Left ventricle myocardium inferior (tissue), 1 donor: ENCODE measurements around the gene TPD52L2. TPM values are rescaled to one million over a fixed set of nuclear protein-coding genes. Genes with fewer than 3 reads are reported as not detected.

Source experiments
- DNase-seq: peaks from one replicate; pipeline ENCODE4 v3.0.0-alpha.2; 2020
- H3K27ac ChIP-seq: fragments of 200-600 bp; replicated peaks from 2 replicates; pipeline ENCODE4 v1.8.0; 2021
- H3K27me3 ChIP-seq: fragments of 200-600 bp; 2 replicates; pipeline ENCODE4 v1.8.0; 2021; ENCODE audit warnings: low read depth
- H3K36me3 ChIP-seq: fragments of 200-600 bp; 2 replicates; pipeline ENCODE4 v1.8.0; 2021
- H3K4me1 ChIP-seq: fragments of 200-600 bp; 2 replicates; pipeline ENCODE4 v1.8.0; 2021
- H3K4me3 ChIP-seq: fragments of 200-600 bp; 2 replicates; pipeline ENCODE4 v1.8.0; 2021; ENCODE audit warnings: mild to moderate bottlenecking, moderate library complexity
- H3K9me3 ChIP-seq: fragments of 200-600 bp; replicated peaks from 2 replicates; pipeline ENCODE4 v1.8.0; 2021
- CTCF ChIP-seq: fragments of 200-600 bp; IDR thresholded peaks from 2 replicates; pipeline ENCODE4 v1.8.0; 2021; ENCODE audit warnings: antibody characterized with exemption, mild to moderate bottlenecking, borderline replicate concordance
- intact Hi-C: fragments of 100-400 bp; cut with micrococcal nuclease; formaldehyde crosslinking; loops from one replicate; pipeline ENCODE4 v1.11.0; 2022
- total RNA-seq: library from RNA; stranded (reverse); fragmentation: NEBNext Ultra II Directional; extraction: Animal tissue kit (Norgen Biotek cat#: 25700); gene quantifications from one replicate; pipeline ENCODE4 v1.2.1, GENCODE V29; 2021
- donor health status: DM: no; HTN: yes; CAD: no; lungs with severe emphysema.

TPD52L2 gene
- total RNA-seq, 1 donor from 2014 or later, result 72.0 TPM

GRCh38 chr20:63836458-63837344, 28.4 kb upstream of the TPD52L2 start:
- peaks cover 39% of the 10 kb centered on the region for H3K4me1 ChIP-seq
- TF ChIP-seq CTCF, result no peak
- H3K4me3 ChIP-seq, result no peak overlapping the region
- intact Hi-C loops, result no loop called here
- no peaks in the 10 kb centered on the region for H3K9me3 ChIP-seq
- H3K36me3 ChIP-seq, result no peaks in the 10 kb centered on the region
- no peak for DNase-seq
- H3K27me3 ChIP-seq, result no peaks in the 10 kb centered on the region
- no peak overlapping the region for H3K27ac ChIP-seq

GRCh38 chr20:63837479-63837878, 27.6 kb upstream of the TPD52L2 start:
- no peak for DNase-seq
- intact Hi-C loops, result no loop called here
- Histone ChIP-seq H3K4me1 (peaks cover 31% of the 10 kb centered on the region), H3K4me3 (no peak overlapping the region), H3K36me3 (no peaks in the 10 kb centered on the region), H3K27me3 (no peaks in the 10 kb centered on the region), H3K9me3 (no peaks in the 10 kb centered on the region), H3K27ac (no peak overlapping the region)
- no peak for TF ChIP-seq CTCF

GRCh38 chr20:63839620-63840019, 25.4 kb upstream of the TPD52L2 start:
- H3K36me3 ChIP-seq, result no peaks in the 10 kb centered on the region
- intact Hi-C loops, result no loop called here
- no peak overlapping the region for H3K27ac ChIP-seq
- DNase-seq, result no peak
- H3K4me3 ChIP-seq, result no peak overlapping the region
- H3K4me1 ChIP-seq, result peaks cover 22% of the 10 kb centered on the region
- H3K9me3 ChIP-seq, result no peaks in the 10 kb centered on the region
- TF ChIP-seq CTCF, result no peak
- H3K27me3 ChIP-seq, result no peaks in the 10 kb centered on the region

GRCh38 chr20:63840405-63840828, 24.7 kb upstream of the TPD52L2 start:
- no peak for DNase-seq
- intact Hi-C loops, result no loop called here
- Histone ChIP-seq H3K4me3 (no peak overlapping the region), H3K27ac (no peak overlapping the region), H3K9me3 (no peaks in the 10 kb centered on the region), H3K36me3 (no peaks in the 10 kb centered on the region), H3K4me1 (peaks cover 22% of the 10 kb centered on the region), H3K27me3 (no peaks in the 10 kb centered on the region)
- TF ChIP-seq CTCF, result no peak

GRCh38 chr20:63842258-63842657, 22.8 kb upstream of the TPD52L2 start:
- Histone ChIP-seq H3K27ac (no peak overlapping the region), H3K9me3 (no peaks in the 10 kb centered on the region), H3K27me3 (no peaks in the 10 kb centered on the region), H3K36me3 (no peaks in the 10 kb centered on the region), H3K4me1 (peaks cover 38% of the 10 kb centered on the region), H3K4me3 (no peak overlapping the region)
- intact Hi-C loops, result no loop called here
- no peak for TF ChIP-seq CTCF
- no peak for DNase-seq
